ENCODE measurements around the gene NOC3L.

NOC3L gene

GRCh38 chr10:94343151-94343550, 19.6 kb downstream of the NOC3L start:
- TF ChIP-seq ZNF70 (CRISPR knock-in tag; IDR thresholded peaks at IDR 0.05) (no peak), OSR1 (CRISPR knock-in tag; IDR thresholded peaks at IDR 0.05) (no peak), TCF4 (CRISPR knock-in tag; IDR thresholded peaks at IDR 0.05; ENCODE audit: borderline replicate concordance) (no peak), GLIS3 (CRISPR knock-in tag; IDR thresholded peaks at IDR 0.05) (no peak), ZNF8 (CRISPR knock-in tag; IDR thresholded peaks at IDR 0.05) (no peak), POU6F1 (CRISPR knock-in tag; IDR thresholded peaks at IDR 0.05; ENCODE audit: borderline replicate concordance, low read depth) (no peak), BACH2 (CRISPR knock-in tag; IDR thresholded peaks at IDR 0.05; ENCODE audit: borderline replicate concordance) (no peak), ZFP3 (CRISPR knock-in tag; IDR thresholded peaks at IDR 0.05) (no peak), TSHZ2 (CRISPR knock-in tag; IDR thresholded peaks at IDR 0.05) (no peak), TOX (CRISPR knock-in tag; IDR thresholded peaks at IDR 0.05; ENCODE audit: borderline replicate concordance) (no peak), ZFP30 (CRISPR knock-in tag; IDR thresholded peaks at IDR 0.05) (no peak)
- no peak for ATAC-seq

GRCh38 chr10:94334857-94335256, 27.9 kb downstream of the NOC3L start:
- no peak for TF ChIP-seq ZNF8 (CRISPR knock-in tag; IDR thresholded peaks at IDR 0.05)
- TF ChIP-seq ZFP30 (CRISPR knock-in tag; IDR thresholded peaks at IDR 0.05) = no peak
- no peak for TF ChIP-seq ZNF70 (CRISPR knock-in tag; IDR thresholded peaks at IDR 0.05)
- no peak for TF ChIP-seq CREB5 (CRISPR knock-in tag; IDR thresholded peaks at IDR 0.05; ENCODE audit: low read depth)
- TF ChIP-seq CSDC2 (CRISPR knock-in tag; IDR thresholded peaks at IDR 0.05) = no peak
- no peak for TF ChIP-seq POU6F1 (CRISPR knock-in tag; IDR thresholded peaks at IDR 0.05; ENCODE audit: borderline replicate concordance, low read depth)
- no peak for TF ChIP-seq PPARA (CRISPR knock-in tag; IDR thresholded peaks at IDR 0.05; ENCODE audit: borderline replicate concordance)
- TF ChIP-seq ESRRG (CRISPR knock-in tag; IDR thresholded peaks at IDR 0.05) = no peak
- TF ChIP-seq CSRNP3 (CRISPR knock-in tag; IDR thresholded peaks at IDR 0.05) = no peak
- TF ChIP-seq ZNF565 (CRISPR knock-in tag; conservative IDR thresholded peaks at IDR 0.05; ENCODE audit: low read depth) = no peak
- TF ChIP-seq OSR1 (CRISPR knock-in tag; IDR thresholded peaks at IDR 0.05) = no peak
- no peak for TF ChIP-seq ZC3H10 (CRISPR knock-in tag; IDR thresholded peaks at IDR 0.05)
- TF ChIP-seq PATZ1 (CRISPR knock-in tag; IDR thresholded peaks at IDR 0.05; ENCODE audit: borderline replicate concordance) = no peak
- no peak for TF ChIP-seq ISL1 (CRISPR knock-in tag; IDR thresholded peaks at IDR 0.05)
- TF ChIP-seq TCF4 (CRISPR knock-in tag; IDR thresholded peaks at IDR 0.05; ENCODE audit: borderline replicate concordance) = no peak
- TF ChIP-seq TOX (CRISPR knock-in tag; IDR thresholded peaks at IDR 0.05; ENCODE audit: borderline replicate concordance) = no peak
- TF ChIP-seq SNAI2 (CRISPR knock-in tag; IDR thresholded peaks at IDR 0.05) = no peak
- no peak for TF ChIP-seq GLIS3 (CRISPR knock-in tag; IDR thresholded peaks at IDR 0.05)
- ATAC-seq = no peak

Data from SK-N-SH treated with all-trans-retinoic acid at 6 μM for 48 hours (cell line).